Stomach (tissue), 9 donors: ENCODE results near the gene CAPZB. TPM values are rescaled to one million over a fixed set of nuclear protein-coding genes. Genes with fewer than 3 reads are reported as not detected.

Experiments
- DNase-seq, 2 donors: peaks; one replicate each; pipeline versions ENCODE4 v3.0.0 to v3.0.0-alpha.2; 2013 to 2019
- H3K27ac ChIP-seq, 5 donors: fragments of 200-600 bp in 4 of 5; sonication (generic) in 4 of 5; one replicate each; pipeline ENCODE4 v1.5.1; 2013 to 2019; ENCODE audit warnings: mild to moderate bottlenecking in 1 of 5, moderate library complexity in 1 of 5
- H3K27me3 ChIP-seq, 3 donors: fragments of 200-600 bp; sonication (generic); one replicate each; pipeline ENCODE4 v1.5.1; 2017 to 2019; ENCODE audit warnings: mixed run types in 1 of 3
- H3K36me3 ChIP-seq, 4 donors: fragments of 200-600 bp; sonication (generic); 1 replicate in 3 of 4; 2 replicates in 1 of 4; pipeline ENCODE4 v1.5.1; 2016 to 2019
- H3K4me1 ChIP-seq, 4 donors: fragments of 200-600 bp; sonication (generic); one replicate each; pipeline ENCODE4 v1.5.1; 2016 to 2019
- H3K4me3 ChIP-seq, 4 donors: fragments of 200-600 bp; sonication (generic) in 3 of 4; one replicate each; pipeline ENCODE4 v1.5.1; 2016 to 2019; ENCODE audit warnings: mild to moderate bottlenecking in 1 of 4
- H3K9me3 ChIP-seq, 4 donors: fragments of 200-600 bp; sonication (generic); one replicate each; pipeline ENCODE4 v1.5.1; 2016 to 2019
- CTCF ChIP-seq, 7 experiments: fragments of 450-650 bp in 4 of 7; fragments of 200-600 bp in 3 of 7; sonication (generic) in 3 of 7; IDR thresholded peaks; one replicate each; pipeline ENCODE4 v1.5.1; 2016 to 2019; ENCODE audit warnings: antibody characterized with exemption in 7 of 7, control low read depth in 2 of 7, mild to moderate bottlenecking in 1 of 7
- EP300 ChIP-seq: sonication (generic); formaldehyde crosslinking; IDR thresholded peaks from one replicate; pipeline ENCODE4 v1.6.1; 2017; ENCODE audit warnings: antibody characterized with exemption
- POLR2A ChIP-seq, 4 donors: fragments of 450-650 bp; IDR thresholded peaks; one replicate each; pipeline ENCODE4 v1.6.1; 2016; ENCODE audit warnings: antibody characterized with exemption in 4 of 4, control low read depth in 2 of 4, mild to moderate bottlenecking in 1 of 4, moderate library complexity in 1 of 4
- POLR2AphosphoS5 ChIP-seq, 3 donors: sonication (generic); formaldehyde crosslinking; IDR thresholded peaks; one replicate each; pipeline ENCODE4 v1.6.1; 2016; ENCODE audit warnings: antibody characterized with exemption in 3 of 3
- WGBS, 5 donors: extraction: QIAGEN DNeasy Blood & Tissue Kit in 3 of 5; methylation state at CpG; one replicate each; pipeline versions ENCODE4 v1.1.5 to v1.1.7; 2013 to 2018; 5-methylcytosine and 5-hydroxymethylcytosine counted together
- intact Hi-C: fragments of 100-400 bp; cut with DNase I; formaldehyde crosslinking; loops from one replicate; pipeline ENCODE4 v1.15.1; 2023; ENCODE audit warnings: low total_unique reads
- polyA plus RNA-seq, 3 donors: library from polyadenylated mRNA; stranded (reverse); fragments of 200-250 nt; gene quantifications; one replicate each; pipeline ENCODE4 v1.2.3, GENCODE V29; 2013
- total RNA-seq, 5 donors: library from RNA; depleted of rRNA; stranded (reverse); fragments of >200 nt; gene quantifications; one replicate each; pipeline versions ENCODE4 v1.1.0 to v1.2.3, GENCODE V29; 2014 to 2016
- donor health status: healthy with polysubstance abuse.
- donor health status: Bipolar disorder and iron deficiency.
- donor health status: healthy.

Gene CAPZB
- total and polyA plus RNA-seq, 8 donors: 84.9 to 345 (median 155) TPM

GRCh38 chr1:19325958-19326747, 159.2 kb downstream of the CAPZB start:
- no peaks in the 10 kb centered on the region for H3K9me3 ChIP-seq
- no peak for TF ChIP-seq CTCF (IDR thresholded peaks at IDR 0.05)
- no peak for TF ChIP-seq POLR2AphosphoS5 (IDR thresholded peaks at IDR 0.05)
- no peak for TF ChIP-seq EP300
- no peak for TF ChIP-seq POLR2A (IDR thresholded peaks at IDR 0.05)
- no peaks in the 10 kb centered on the region for H3K4me1 ChIP-seq
- no peak overlapping the region for H3K27ac ChIP-seq
- no peaks in the 10 kb centered on the region for H3K27me3 ChIP-seq
- H3K36me3 ChIP-seq: peaks cover 35 to 99% (median 85%) of the 10 kb centered on the region in 4 donors
- no peak overlapping the region for H3K4me3 ChIP-seq
- no peak for DNase-seq
- 80 to 87% (median 86%) methylated on average over 10 to 32 of the region's 32 CpGs for WGBS, 5 donors
- intact Hi-C loops: no loop called here

- no peaks in the 10 kb centered on the region for H3K27me3 ChIP-seq
- no peak for DNase-seq
- no peaks in the 10 kb centered on the region for H3K9me3 ChIP-seq
- no peak overlapping the region for H3K27ac ChIP-seq
- no peaks in the 10 kb centered on the region for H3K4me1 ChIP-seq
- peaks cover 35 to 93% (median 85%) of the 10 kb centered on the region in 4 donors for H3K36me3 ChIP-seq
- no peak overlapping the region for H3K4me3 ChIP-seq
- no peak for TF ChIP-seq POLR2AphosphoS5 (IDR thresholded peaks at IDR 0.05)
- no peak for TF ChIP-seq POLR2A (IDR thresholded peaks at IDR 0.05)
- no peak for TF ChIP-seq CTCF (IDR thresholded peaks at IDR 0.05)
- TF ChIP-seq EP300: no peak
- 73 to 87% (median 85%) methylated on average over 8 to 19 of the region's 19 CpGs for WGBS, 5 donors
- intact Hi-C loops: no loop called here
Measured at GRCh38 chr1:19325368-19325957, 159.9 kb downstream of the CAPZB start.

- TF ChIP-seq EP300: no peak
- no peak for TF ChIP-seq POLR2AphosphoS5 (IDR thresholded peaks at IDR 0.05)
- TF ChIP-seq CTCF (IDR thresholded peaks at IDR 0.05): no peak
- TF ChIP-seq POLR2A (IDR thresholded peaks at IDR 0.05): no peak
- Histone ChIP-seq H3K9me3 (no peaks in the 10 kb centered on the region), H3K27ac (no peak overlapping the region), H3K4me3 (no peak overlapping the region), H3K27me3 (no peaks in the 10 kb centered on the region), H3K4me1 (no peaks in the 10 kb centered on the region), H3K36me3 (peaks cover 35 to 91% (median 84%) of the 10 kb centered on the region in 4 donors)
- intact Hi-C loops: no loop called here
- DNase-seq: no peak
- 94 to 98% (median 97%) methylated on average over 6 to 9 of the region's 9 CpGs for whole genome bisulfite sequencing, 5 donors
Measured at GRCh38 chr1:19324665-19324990, 160.7 kb downstream of the CAPZB start.

GRCh38 chr1:19323987-19324664, 161.2 kb downstream of the CAPZB start:
- no peaks in the 10 kb centered on the region for H3K9me3 ChIP-seq
- no peak overlapping the region for H3K4me3 ChIP-seq
- no peak overlapping the region for H3K27ac ChIP-seq
- no peak for DNase-seq
- H3K27me3 ChIP-seq: no peaks in the 10 kb centered on the region
- TF ChIP-seq POLR2AphosphoS5 (IDR thresholded peaks at IDR 0.05) (no peak), POLR2A (IDR thresholded peaks at IDR 0.05) (no peak), CTCF (IDR thresholded peaks at IDR 0.05) (no peak), EP300 (no peak)
- 81 to 94% (median 90%) methylated on average over 16 to 23 of the region's 23 CpGs for WGBS, 5 donors
- intact Hi-C loops: no loop called here
- H3K4me1 ChIP-seq: no peaks in the 10 kb centered on the region
- H3K36me3 ChIP-seq: peaks cover 34 to 91% (median 84%) of the 10 kb centered on the region in 4 donors
